Measurements from ENCODE around the gene ARPC5L.

GRCh38 chr9:124852829-124853531 is 8.9 kb upstream of the ARPC5L start, which contains the start of gene WDR38:
- TF ChIP-seq CTCF (IDR thresholded peaks at IDR 0.05) = peak; percentile 96 to 99 (median 98)
- no peak for TF ChIP-seq POLR2A (IDR thresholded peaks at IDR 0.05)

Data from testis (tissue), 2 donors.